Ishikawa (cell line): ENCODE results near the gene PDZD7.

Experiments
- CEBPB ChIP-seq: IDR thresholded peaks from 2 replicates; pipeline ENCODE4 v1.6.1; 2012
- EGR1 ChIP-seq: IDR thresholded peaks from 2 replicates; pipeline ENCODE4 v1.6.1; 2012
- NFIC ChIP-seq: IDR thresholded peaks from 2 replicates; pipeline ENCODE4 v1.6.1; 2012
- RAD21 ChIP-seq: IDR thresholded peaks from 2 replicates; pipeline ENCODE4 v1.6.1; 2012; ENCODE audit warnings: low read depth

GRCh38 chr10:100993986-100994708 is 36.8 kb downstream of the PDZD7 start:
- TF ChIP-seq RAD21 (peak; percentile 59), NFIC (no peak), EGR1 (no peak), CEBPB (no peak)
